ENCODE results near the gene BRAF. TPM values are rescaled to one million over a fixed set of nuclear protein-coding genes. Genes with fewer than 3 reads are reported as not detected.

The BRAF gene
- 28.1 and 33.4 TPM in 2 replicates for total RNA-seq

DNA sequence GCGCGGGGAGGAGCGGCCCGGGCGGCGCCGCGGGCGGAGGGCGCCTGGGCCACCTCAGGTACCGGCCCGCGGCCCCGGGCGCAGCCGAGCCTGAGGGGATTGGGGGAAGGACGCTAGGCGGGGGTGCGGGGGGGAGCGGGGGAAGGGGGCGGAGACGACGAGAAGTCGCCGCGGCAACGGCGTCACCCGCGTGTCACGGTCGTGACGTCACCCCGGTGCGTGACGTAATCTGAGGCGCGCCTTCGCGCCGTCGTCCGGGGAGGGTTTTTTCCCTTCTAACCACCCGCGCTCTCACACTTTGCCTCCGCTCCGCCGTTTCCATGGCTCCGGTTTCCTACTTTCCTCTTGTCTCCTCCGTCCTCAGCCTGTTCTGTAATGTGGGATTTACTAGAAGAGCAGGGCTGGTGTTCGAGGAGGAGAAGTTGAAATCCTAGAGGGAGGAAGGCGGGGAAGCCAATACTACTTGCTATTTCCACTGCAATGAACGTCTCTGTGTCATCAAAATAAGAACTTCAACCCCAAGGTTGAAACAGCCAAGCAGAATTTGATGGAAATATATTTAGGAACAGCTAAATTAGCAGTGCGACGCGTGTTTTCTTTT lies at the start of gene BRAF:
Gene BRAF (minus strand): TSS at position 109 of the 601 bp plus-strand sequence. CDS start 226 bp downstream, outside the sequence.

DNA sequence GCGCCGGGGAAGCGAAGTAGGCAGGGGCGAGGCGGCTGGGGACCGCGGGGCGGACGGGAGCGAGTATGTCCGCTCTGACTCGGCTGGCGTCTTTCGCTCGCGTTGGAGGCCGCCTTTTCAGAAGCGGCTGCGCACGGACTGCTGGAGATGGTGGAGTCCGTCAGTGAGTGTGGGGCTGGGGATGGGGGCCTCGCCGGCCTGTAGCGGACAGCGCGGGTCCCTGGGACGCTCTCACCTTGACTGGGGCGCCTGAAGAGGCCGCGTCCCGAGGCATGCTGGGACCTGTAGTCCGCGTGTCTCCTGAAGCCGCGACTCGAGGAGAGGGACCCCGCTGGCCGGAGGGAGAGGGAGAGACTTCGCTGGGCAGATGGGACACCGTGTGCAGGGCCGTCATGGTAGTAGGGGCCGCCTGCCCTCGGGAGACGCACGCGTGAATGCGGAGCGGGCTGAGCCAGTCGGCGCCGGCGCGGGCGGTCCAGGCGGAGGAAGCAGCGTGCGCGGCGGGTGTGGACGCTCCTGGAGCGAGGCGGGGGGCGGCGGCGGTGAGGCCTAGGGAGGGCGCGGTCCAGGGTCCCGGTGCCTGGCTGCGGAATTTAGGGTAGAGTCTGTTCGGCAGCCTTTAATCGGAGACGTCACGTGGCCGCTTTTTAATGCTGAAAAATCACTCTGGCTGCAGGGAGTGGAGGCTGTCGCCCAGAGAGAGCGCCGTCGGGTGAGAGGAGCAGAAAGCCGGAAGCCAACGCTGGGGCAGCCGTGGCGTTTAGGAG lies 227.9 kb downstream of the BRAF start, which contains the start of gene NDUFB2:
Gene NDUFB2 (plus strand): TSS at position 29 of the 767 bp plus-strand sequence. CDS start 37 bp downstream, at position 66.

DNA sequence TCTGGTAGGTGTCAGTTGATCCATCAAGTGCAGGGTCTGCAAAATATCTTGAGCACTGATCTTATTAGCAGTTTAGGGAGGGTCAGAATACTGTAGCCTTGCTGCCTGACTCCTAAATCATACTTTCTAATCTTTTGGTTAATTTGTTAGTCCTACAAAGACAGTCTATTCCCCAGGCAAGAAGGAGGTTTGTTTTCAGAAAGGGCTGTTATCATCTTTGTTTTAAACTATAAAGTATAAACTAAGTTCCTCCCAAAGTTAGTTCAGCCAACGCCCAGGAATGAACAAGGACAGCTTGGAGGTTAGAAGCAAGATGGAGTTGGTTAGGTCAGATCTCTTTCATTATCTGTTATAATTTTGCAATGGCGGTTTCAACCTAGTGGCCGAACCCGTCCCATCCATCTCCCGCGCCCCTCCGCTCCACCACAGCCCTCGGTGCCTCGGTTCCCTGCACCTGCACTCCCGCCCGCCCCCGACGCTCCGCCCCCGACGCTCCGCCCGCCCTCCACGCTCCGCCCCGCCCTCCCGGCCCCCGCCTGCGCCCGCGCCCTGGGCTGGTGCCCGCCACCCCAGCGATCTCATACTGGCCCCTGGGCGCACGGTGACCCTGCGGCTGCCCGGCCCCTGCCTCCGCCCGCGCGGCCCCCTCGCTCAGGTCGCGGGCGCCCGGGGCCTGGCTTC lies 252.2 kb downstream of the BRAF start, which contains the start of gene ADCK2:
Gene ADCK2 (plus strand): TSS at position 564 of the 681 bp plus-strand sequence. CDS start 386 bp downstream, outside the sequence.

Small RNA genes within 50 kb of the gene (small RNA-seq; reads per million reads assigned to genes)
- gene AC006006.1 (not detected), gene RNU6-85P (not detected)

Other genes starting within 250 kb of the BRAF start
- gene NDUFB2, start 228.2 kb downstream of the BRAF start, total RNA-seq, result 69.3 and 106 TPM in 2 replicates
- gene MRPS33, start 90.0 kb upstream of the BRAF start, total RNA-seq, result 12.5 and 13.0 TPM in 2 replicates
- under 0.01 TPM in 2 replicates for gene TMEM178B, start 149.1 kb upstream of the BRAF start, total RNA-seq

Measured in hair follicle dermal papilla cell (primary cell).